Skeletal muscle tissue (tissue), 4 donors: ENCODE results near the gene COL5A1. TPM values are rescaled to one million over a fixed set of nuclear protein-coding genes. Genes with fewer than 3 reads are reported as not detected.

ENCODE experiments used
- H3K27ac ChIP-seq: one replicate; pipeline ENCODE4 v1.7.0; 2013; ENCODE audit warnings: mild to moderate bottlenecking, low read depth, low read length, inconsistent platforms
- H3K27me3 ChIP-seq, 3 donors: one replicate each; pipeline ENCODE4 v1.7.0; 2013; ENCODE audit warnings: low read length in 3 of 3; ENCODE audit not compliant: control insufficient read depth in 3 of 3, insufficient read depth in 3 of 3
- H3K36me3 ChIP-seq, 3 donors: one replicate each; pipeline ENCODE4 v1.7.0; 2013; ENCODE audit warnings: low read length in 3 of 3; ENCODE audit not compliant: control insufficient read depth in 3 of 3, insufficient read depth in 3 of 3
- H3K4me1 ChIP-seq, 3 donors: one replicate each; pipeline ENCODE4 v1.7.0; 2013; ENCODE audit warnings: low read length in 3 of 3, mild to moderate bottlenecking in 3 of 3; ENCODE audit not compliant: control insufficient read depth in 3 of 3, insufficient read depth in 3 of 3
- H3K4me3 ChIP-seq, 3 donors: one replicate each; pipeline ENCODE4 v1.7.0; 2013; ENCODE audit warnings: low read length in 3 of 3
- H3K9ac ChIP-seq, 3 donors: one replicate each; pipeline ENCODE4 v1.7.0; 2013; ENCODE audit warnings: low read length in 3 of 3, mild to moderate bottlenecking in 3 of 3, moderate library complexity in 2 of 3, low read depth in 1 of 3
- H3K9me3 ChIP-seq, 3 donors: one replicate each; pipeline ENCODE4 v1.7.0; 2013; ENCODE audit warnings: low read length in 3 of 3; ENCODE audit not compliant: control insufficient read depth in 3 of 3
- total RNA-seq: library from RNA; depleted of rRNA; stranded (reverse); fragments of >200 nt; gene quantifications from one replicate; pipeline ENCODE4 v1.2.3, GENCODE V29; 2014
- donor health status: Osteomylitis.

Gene COL5A1
- total RNA-seq, 1 donor from 2014 or later, result 258 TPM

DNA sequence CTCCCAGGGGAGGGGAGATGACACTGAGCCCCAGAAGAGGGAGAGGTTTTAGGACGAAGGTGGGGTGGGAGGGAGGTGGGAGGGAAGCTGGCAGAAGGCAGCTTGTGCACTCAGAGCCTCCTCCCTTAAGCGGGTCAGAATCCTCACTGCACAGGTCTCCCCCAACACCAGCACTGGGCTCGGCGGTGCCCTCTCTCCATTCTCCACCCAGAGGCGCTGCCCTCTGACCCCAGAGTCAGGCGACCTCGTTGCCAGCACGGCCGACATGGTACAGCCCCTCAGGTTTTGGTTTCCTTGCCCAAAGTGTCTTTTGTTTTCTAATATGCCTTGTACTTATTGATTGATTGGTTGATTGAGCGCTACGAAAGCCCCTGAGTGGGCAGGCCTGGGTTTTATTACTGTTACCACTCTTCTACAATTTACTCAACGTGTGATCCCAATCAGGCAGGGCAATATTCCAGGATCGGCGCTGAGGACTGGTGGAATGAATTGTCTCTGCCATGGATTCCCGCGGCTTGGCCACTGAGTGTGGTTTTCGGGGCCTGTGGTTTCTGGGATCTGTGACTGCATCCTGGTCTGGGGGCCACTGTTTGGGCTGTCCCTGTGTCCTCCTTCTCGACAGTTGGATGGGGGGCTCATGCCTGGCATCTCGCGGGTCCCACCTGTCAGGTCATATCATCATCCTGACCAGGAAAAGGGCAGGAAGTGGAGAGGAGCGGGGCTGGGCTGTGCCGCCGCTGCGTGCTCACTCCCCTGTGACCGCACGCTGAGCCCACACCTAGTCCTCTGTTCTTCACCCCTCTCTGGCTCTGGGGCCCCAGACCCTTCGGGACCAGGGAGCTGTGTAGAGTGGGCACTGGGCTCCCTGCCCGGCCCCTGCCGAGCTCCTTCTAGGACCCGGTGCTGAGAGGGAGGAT, 229.4 kb downstream of the COL5A1 start:
- H3K9ac ChIP-seq, result no peak overlapping the region
- H3K27ac ChIP-seq, result no peak overlapping the region
- H3K27me3 ChIP-seq, result peaks cover 8 to 40% (median 10%) of the 10 kb centered on the region in 3 donors
- H3K4me3 ChIP-seq, result no peak overlapping the region
- H3K9me3 ChIP-seq, result peaks cover 0 to 4% (median 0%) of the 10 kb centered on the region in 3 donors
- H3K4me1 ChIP-seq, result peaks cover 0 to 3% (median 0%) of the 10 kb centered on the region in 3 donors
- H3K36me3 ChIP-seq, result no peaks in the 10 kb centered on the region

GRCh38 chr9:134871697-134872340, 230.2 kb downstream of the COL5A1 start:
- peaks cover 0 to 4% (median 0%) of the 10 kb centered on the region in 3 donors for H3K9me3 ChIP-seq
- no peak overlapping the region for H3K4me3 ChIP-seq
- peaks cover 8 to 40% (median 10%) of the 10 kb centered on the region in 3 donors for H3K27me3 ChIP-seq
- no peaks in the 10 kb centered on the region for H3K36me3 ChIP-seq
- no peak overlapping the region for H3K9ac ChIP-seq
- peaks cover 0 to 3% (median 0%) of the 10 kb centered on the region in 3 donors for H3K4me1 ChIP-seq
- H3K27ac ChIP-seq, result no peak overlapping the region

DNA sequence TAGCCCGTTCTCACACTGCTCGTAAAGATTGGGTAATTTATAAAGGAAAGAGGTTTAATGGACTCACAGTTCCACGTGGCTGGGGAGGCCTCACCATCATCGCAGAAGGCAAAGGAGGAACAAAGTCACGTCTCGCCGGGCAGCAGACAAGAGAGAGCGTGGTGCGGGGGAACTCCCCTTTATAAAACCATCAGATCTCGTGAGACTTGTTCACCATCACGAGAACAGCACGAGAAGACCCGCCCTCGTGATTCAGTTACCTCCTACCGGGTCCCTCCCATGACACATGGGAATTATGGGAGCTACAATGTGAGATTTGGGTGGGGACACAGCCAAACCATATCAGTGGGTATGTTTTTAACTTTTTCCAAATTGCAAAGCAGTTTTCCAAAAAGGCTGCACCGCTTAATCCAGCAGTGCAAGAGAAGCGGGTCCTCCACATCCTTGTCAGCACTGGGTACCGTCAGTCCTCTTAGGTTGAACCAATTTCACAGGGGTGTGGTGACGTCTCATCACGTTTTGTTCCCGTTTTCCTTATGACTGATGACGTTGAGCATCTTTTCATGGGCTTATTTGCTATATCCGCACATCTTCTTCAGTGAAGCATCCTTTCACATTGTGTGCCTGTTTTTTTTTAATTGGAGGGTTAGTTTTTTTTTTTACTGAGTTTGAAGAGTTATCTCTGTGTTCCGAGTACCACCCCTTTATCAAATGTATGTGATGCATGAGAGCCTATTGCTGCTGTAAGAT, 231.1 kb downstream of the COL5A1 start:
- Histone ChIP-seq H3K4me3 (no peak overlapping the region), H3K9me3 (peaks cover 0 to 4% (median 0%) of the 10 kb centered on the region in 3 donors), H3K4me1 (peaks cover 0 to 3% (median 0%) of the 10 kb centered on the region in 3 donors), H3K9ac (no peak overlapping the region), H3K27me3 (peaks cover 8 to 42% (median 10%) of the 10 kb centered on the region in 3 donors), H3K36me3 (no peaks in the 10 kb centered on the region), H3K27ac (no peak overlapping the region)

GRCh38 chr9:134875371-134875770, 233.8 kb downstream of the COL5A1 start:
- no peak overlapping the region for H3K27ac ChIP-seq
- no peak overlapping the region for H3K9ac ChIP-seq
- peaks cover 0 to 3% (median 0%) of the 10 kb centered on the region in 3 donors for H3K4me1 ChIP-seq

GRCh38 chr9:134877541-134877940, 235.9 kb downstream of the COL5A1 start:
- H3K27me3 ChIP-seq, result peaks cover 4 to 14% (median 5%) of the 10 kb centered on the region in 3 donors
- no peak overlapping the region for H3K4me3 ChIP-seq
- no peaks in the 10 kb centered on the region for H3K9me3 ChIP-seq
- H3K36me3 ChIP-seq, result no peaks in the 10 kb centered on the region
- H3K27ac ChIP-seq, result no peak overlapping the region
- H3K4me1 ChIP-seq, result no peaks in the 10 kb centered on the region
- H3K9ac ChIP-seq, result no peak overlapping the region

More at GRCh38 chr9:134875371-134875770, 233.8 kb downstream of the COL5A1 start:
- no peak overlapping the region for H3K4me3 ChIP-seq
- peaks cover 2 to 20% (median 2%) of the 10 kb centered on the region in 3 donors for H3K27me3 ChIP-seq
- no peaks in the 10 kb centered on the region for H3K36me3 ChIP-seq
- H3K9me3 ChIP-seq, result no peaks in the 10 kb centered on the region

DNA sequence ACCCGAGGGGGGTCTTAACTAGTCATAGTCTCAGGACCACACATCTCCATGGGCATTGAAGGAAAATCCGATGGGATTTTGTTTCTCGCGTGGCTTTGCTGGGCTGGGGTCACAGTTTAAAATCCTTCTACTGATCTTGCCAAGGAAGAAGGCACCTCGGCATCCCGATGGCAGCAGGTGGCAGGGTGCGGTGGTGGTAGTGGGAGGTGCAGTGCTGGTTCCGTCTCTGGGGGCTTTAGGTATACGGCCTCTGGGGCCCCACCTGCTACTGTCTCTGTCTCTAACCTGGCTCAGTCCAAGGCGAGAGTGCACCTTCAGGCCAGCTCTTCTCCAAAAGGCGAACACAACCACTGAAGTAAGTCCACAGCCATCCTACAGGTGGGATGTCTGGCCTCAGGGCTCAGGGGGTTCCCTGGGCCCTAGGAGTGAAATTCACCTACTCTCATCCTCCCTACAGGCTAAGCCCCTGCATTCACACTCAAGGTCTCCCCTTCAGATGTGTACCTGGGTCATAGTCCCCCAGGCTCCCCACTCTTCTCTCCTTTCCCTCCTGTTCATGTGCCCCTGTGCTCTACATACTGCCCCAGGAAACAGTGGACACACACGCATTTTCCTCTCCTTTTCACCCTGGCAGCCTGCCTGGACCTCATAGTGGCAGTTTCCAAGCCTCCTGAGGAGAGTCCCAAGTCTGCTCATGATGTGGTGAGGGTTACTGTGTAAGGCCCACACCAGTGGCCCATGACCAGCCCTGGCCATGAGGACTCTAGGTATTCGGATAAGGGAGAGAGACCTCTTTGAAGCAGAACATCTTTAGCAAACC, 238.3 kb downstream of the COL5A1 start:
- H3K4me1 ChIP-seq, result no peaks in the 10 kb centered on the region
- peaks cover 4 to 19% (median 5%) of the 10 kb centered on the region in 3 donors for H3K27me3 ChIP-seq
- no peak overlapping the region for H3K27ac ChIP-seq

GRCh38 chr9:134880484-134881312, 239.1 kb downstream of the COL5A1 start, which contains the start of gene FCN2:
TSS of gene FCN2 (plus strand) at chr9:134880810. CDS start at chr9:134880822, 12 bp downstream.
- H3K9ac ChIP-seq, result no peak within 1 kb of the TSS
- peaks cover 4 to 14% (median 5%) of the 10 kb centered on the region in 3 donors for H3K27me3 ChIP-seq
- no peaks in the 10 kb centered on the region for H3K36me3 ChIP-seq
- no peaks in the 10 kb centered on the region for H3K9me3 ChIP-seq
- H3K4me3 ChIP-seq, result no peak within 1 kb of the TSS
- H3K4me1 ChIP-seq, result no peaks in the 10 kb centered on the region
- no peak within 1 kb of the TSS for H3K27ac ChIP-seq

More for the DNA sequence above, 238.3 kb downstream of the COL5A1 start:
- Histone ChIP-seq H3K36me3 (no peaks in the 10 kb centered on the region), H3K9me3 (no peaks in the 10 kb centered on the region), H3K4me3 (no peak overlapping the region), H3K9ac (no peak overlapping the region)

DNA sequence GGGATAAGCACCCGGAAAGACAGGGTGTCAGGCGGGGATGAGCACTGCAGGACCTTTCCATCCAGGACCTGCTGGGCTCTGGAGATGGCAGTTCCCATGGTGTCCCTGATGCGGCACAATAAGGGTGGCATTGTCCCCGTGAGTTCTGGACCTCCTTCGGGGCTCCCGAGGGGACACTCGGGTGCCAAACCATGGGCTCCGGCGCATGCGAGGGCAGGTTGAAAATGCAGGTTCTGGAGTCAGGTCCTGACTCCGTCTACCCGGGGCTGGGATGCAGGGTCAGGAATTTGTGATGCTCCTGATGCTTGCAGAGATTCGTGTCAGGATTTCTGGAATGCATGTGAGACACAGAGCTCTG, 239.7 kb downstream of the COL5A1 start:
- Histone ChIP-seq H3K27me3 (peaks cover 4 to 17% (median 5%) of the 10 kb centered on the region in 3 donors), H3K36me3 (no peaks in the 10 kb centered on the region), H3K4me1 (no peaks in the 10 kb centered on the region), H3K9me3 (no peaks in the 10 kb centered on the region), H3K27ac (no peak overlapping the region), H3K9ac (no peak overlapping the region), H3K4me3 (no peak overlapping the region)
